H9 (cell line): ENCODE results near the gene DIPK1B. TPM values are rescaled to one million over a fixed set of nuclear protein-coding genes. Genes with fewer than 3 reads are reported as not detected.

Experiments
- DNase-seq: peaks from one replicate; pipeline ENCODE4 v3.0.0-alpha.2; 2017
- H2AFZ ChIP-seq: one replicate; pipeline ENCODE4 v1.6.1; 2013; ENCODE audit warnings: mild to moderate bottlenecking, low read length, control low read depth, moderate library complexity
- H2AK5ac ChIP-seq: 2 replicates; pipeline ENCODE4 v1.6.1; 2013; ENCODE audit warnings: low read length, control low read depth, mixed read lengths; ENCODE audit not compliant: insufficient read length
- H2BK120ac ChIP-seq: one replicate; pipeline ENCODE4 v1.6.1; 2013; ENCODE audit warnings: low read depth, mild to moderate bottlenecking, low read length, control low read depth, inconsistent platforms; ENCODE audit not compliant: poor library complexity, severe bottlenecking
- H2BK12ac ChIP-seq: 2 replicates; pipeline ENCODE4 v1.6.1; 2013; ENCODE audit warnings: low read length, control low read depth, mixed read lengths, low read depth; ENCODE audit not compliant: insufficient read length
- H2BK15ac ChIP-seq: 2 replicates; pipeline ENCODE4 v1.6.1; 2013; ENCODE audit warnings: low read depth, low read length, control low read depth
- H2BK20ac ChIP-seq: one replicate; pipeline ENCODE4 v1.6.1; 2013; ENCODE audit warnings: low read depth, mild to moderate bottlenecking, low read length, control low read depth, inconsistent platforms; ENCODE audit not compliant: poor library complexity, severe bottlenecking
- H2BK5ac ChIP-seq: 2 replicates; pipeline ENCODE4 v1.6.1; 2013; ENCODE audit warnings: low read length, control low read depth, mixed read lengths; ENCODE audit not compliant: insufficient read length
- H3K14ac ChIP-seq: 2 replicates; pipeline ENCODE4 v1.6.1; 2013; ENCODE audit warnings: low read length, control low read depth; ENCODE audit not compliant: insufficient read depth
- H3K18ac ChIP-seq: 2 replicates; pipeline ENCODE4 v1.6.1; 2013; ENCODE audit warnings: low read depth, mild to moderate bottlenecking, mixed read lengths, low read length, control low read depth; ENCODE audit not compliant: insufficient read length
- H3K23ac ChIP-seq: 2 replicates; pipeline ENCODE4 v1.6.1; 2013; ENCODE audit warnings: low read length, control low read depth, mixed read lengths, low read depth; ENCODE audit not compliant: insufficient read length
- H3K23me2 ChIP-seq: 2 replicates; pipeline ENCODE4 v1.6.1; 2013; ENCODE audit warnings: low read depth, mild to moderate bottlenecking, mixed read lengths, low read length, control low read depth; ENCODE audit not compliant: insufficient read length, poor library complexity, severe bottlenecking
- H3K27ac ChIP-seq: 2 replicates; pipeline ENCODE4 v1.5.1; 2013; ENCODE audit warnings: low read length, control low read depth, mixed read lengths, low read depth; ENCODE audit not compliant: insufficient read length
- H3K27me3 ChIP-seq: 2 replicates; pipeline ENCODE4 v1.6.1; 2013; ENCODE audit warnings: low read length, control low read depth, inconsistent platforms; ENCODE audit not compliant: insufficient read depth
- H3K4ac ChIP-seq: 2 replicates; pipeline ENCODE4 v1.6.1; 2013; ENCODE audit warnings: low read depth, mild to moderate bottlenecking, control low read depth, inconsistent platforms, low read length, moderate library complexity
- H3K4me1 ChIP-seq: 2 replicates; pipeline ENCODE4 v1.6.1; 2013; ENCODE audit warnings: low read length, control low read depth, inconsistent platforms; ENCODE audit not compliant: insufficient read depth
- H3K4me2 ChIP-seq: 2 replicates; pipeline ENCODE4 v1.6.1; 2013; ENCODE audit warnings: low read length, control low read depth, mixed read lengths; ENCODE audit not compliant: insufficient read length, insufficient read depth
- H3K56ac ChIP-seq: 2 replicates; pipeline ENCODE4 v1.6.1; 2013; ENCODE audit warnings: low read depth, mild to moderate bottlenecking, mixed read lengths, low read length, control low read depth; ENCODE audit not compliant: insufficient read length
- H3K79me1 ChIP-seq: 2 replicates; pipeline ENCODE4 v1.6.1; 2013; ENCODE audit warnings: low read depth, mild to moderate bottlenecking, moderate library complexity, low read length, control low read depth, inconsistent platforms; ENCODE audit not compliant: insufficient read depth, poor library complexity, severe bottlenecking
- H3K79me2 ChIP-seq: 2 replicates; pipeline ENCODE4 v1.6.1; 2013; ENCODE audit warnings: low read length, control low read depth, inconsistent platforms; ENCODE audit not compliant: insufficient read depth
- H3K9ac ChIP-seq: 2 replicates; pipeline ENCODE4 v1.6.1; 2013; ENCODE audit warnings: low read length, control low read depth, mixed read lengths; ENCODE audit not compliant: insufficient read length; ENCODE audit errors: extremely low read depth
- H3K9me3 ChIP-seq: one replicate; pipeline ENCODE4 v1.6.1; 2013; ENCODE audit warnings: low read depth, low read length, inconsistent platforms; ENCODE audit not compliant: control insufficient read depth
- H3T11ph ChIP-seq: one replicate; pipeline ENCODE4 v1.6.1; 2013; ENCODE audit warnings: mild to moderate bottlenecking, low read length, control low read depth, inconsistent platforms
- H4K20me1 ChIP-seq: one replicate; pipeline ENCODE4 v1.6.1; 2013; ENCODE audit not compliant: control insufficient read depth, insufficient read length, insufficient read depth
- H4K5ac ChIP-seq: 2 replicates; pipeline ENCODE4 v1.6.1; 2013; ENCODE audit warnings: low read depth, mild to moderate bottlenecking, mixed read lengths, low read length, control low read depth; ENCODE audit not compliant: insufficient read length
- H4K8ac ChIP-seq: replicated peaks from 2 replicates; pipeline ENCODE4 v1.6.1; 2013; ENCODE audit warnings: low read length, control low read depth, mixed read lengths, low read depth; ENCODE audit not compliant: insufficient read length
- H4K91ac ChIP-seq: 2 replicates; pipeline ENCODE4 v1.6.1; 2013; ENCODE audit warnings: low read depth, mild to moderate bottlenecking, moderate library complexity, mixed read lengths, low read length, control low read depth; ENCODE audit not compliant: insufficient read length
- H3K27ac Mint-ChIP-seq, 3 experiments: 2 replicates in 2 of 3; 3 replicates in 1 of 3; pipeline ENCODE4 v1.8.0; 2020 to 2021; ENCODE audit warnings: mixed read lengths in 3 of 3, mild to moderate bottlenecking in 1 of 3, moderate library complexity in 1 of 3
- H3K27me3 Mint-ChIP-seq: 2 replicates; pipeline ENCODE4 v1.8.0; 2021; ENCODE audit warnings: low read depth, mild to moderate bottlenecking, moderate library complexity, mixed read lengths
- H3K36me3 Mint-ChIP-seq, 3 experiments: 2 replicates in 2 of 3; 3 replicates in 1 of 3; pipeline ENCODE4 v1.8.0; 2020 to 2021; ENCODE audit warnings: low read depth in 3 of 3, mixed read lengths in 3 of 3; ENCODE audit not compliant: insufficient read depth in 1 of 3
- H3K4me1 Mint-ChIP-seq, 2 experiments: 2 replicates each; pipeline ENCODE4 v1.8.0; 2020; ENCODE audit warnings: mixed read lengths in 2 of 2
- H3K4me3 Mint-ChIP-seq, 2 experiments: 2 replicates in 1 of 2; 3 replicates in 1 of 2; pipeline ENCODE4 v1.8.0; 2020 to 2021; ENCODE audit warnings: mild to moderate bottlenecking in 2 of 2, mixed read lengths in 2 of 2, moderate library complexity in 1 of 2
- H3K9me3 Mint-ChIP-seq, 2 experiments: 2 replicates in 1 of 2; 3 replicates in 1 of 2; pipeline ENCODE4 v1.8.0; 2020; ENCODE audit warnings: mild to moderate bottlenecking in 2 of 2, mixed read lengths in 2 of 2, moderate library complexity in 1 of 2
- CTCF ChIP-seq: fragments of 200-600 bp; sonication (generic); conservative IDR thresholded peaks from 3 replicates; pipeline ENCODE4 v1.8.0; 2021; ENCODE audit warnings: antibody characterized with exemption, mild to moderate bottlenecking
- WGBS: extraction: QIAGEN DNeasy Blood & Tissue Kit; methylation state at CpG from one replicate; pipeline ENCODE4 v1.1.7; 2013; ENCODE audit warnings: missing lambda C conversion rate, low lambda C conversion rate, mixed read lengths; ENCODE audit not compliant: insufficient read length; ENCODE audit errors: extremely low coverage; 5-methylcytosine and 5-hydroxymethylcytosine counted together
- total RNA-seq: library from RNA; stranded (reverse); gene quantifications from 2 replicates; pipeline ENCODE4 v1.2.1, GENCODE V29; 2021

DIPK1B gene
- total RNA-seq, 1 experiment from 2014 or later, result 40.3 TPM

DNA sequence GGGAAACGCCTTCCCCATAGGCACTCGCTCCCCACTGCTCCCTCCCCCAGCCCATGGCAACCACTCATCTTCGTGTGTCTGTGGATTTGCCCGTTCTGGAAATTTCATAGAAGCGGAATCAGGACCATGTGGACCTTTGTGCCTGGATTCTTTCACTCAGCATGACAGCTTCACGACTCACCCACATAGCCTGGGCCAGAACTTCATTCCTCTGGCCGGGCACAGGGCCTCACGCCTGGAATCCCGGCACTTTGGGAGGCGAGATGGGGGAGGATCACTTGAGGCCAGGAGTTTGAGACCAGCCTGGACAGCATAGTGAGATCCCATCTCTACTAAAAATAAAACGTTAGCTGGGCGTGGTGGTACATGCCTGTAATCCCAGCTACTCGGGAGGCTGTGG lies 12.1 kb upstream of the DIPK1B start:
- Mint-ChIP-seq H3K36me3 (no peaks in the 10 kb centered on the region), H3K27me3 (peaks cover 39% of the 10 kb centered on the region), H3K27ac (no peak overlapping the region), H3K4me1 (peaks cover 7 to 17% of the 10 kb centered on the region in 2 experiments), H3K9me3 (no peaks in the 10 kb centered on the region; a peak in 1 of 5 replicates), H3K4me3 (no peak overlapping the region)
- Histone ChIP-seq H3K18ac (no peak overlapping the region), H3K14ac (no peak overlapping the region), H2BK20ac (no peak overlapping the region), H3K4me1 (no peaks in the 10 kb centered on the region), H2AFZ (no peak overlapping the region), H4K91ac (no peak overlapping the region), H2BK120ac (no peak overlapping the region), H3K9ac (no peak overlapping the region), H3K23ac (no peak overlapping the region), H4K5ac (no peak overlapping the region), H3K4ac (no peak overlapping the region), H3K27ac (no peak overlapping the region), H2AK5ac (no peak overlapping the region), H2BK5ac (no peak overlapping the region), H3K4me2 (no peak overlapping the region), H3K79me2 (no peaks in the 10 kb centered on the region), H3K56ac (no peak overlapping the region), H4K8ac (no peak overlapping the region), H3T11ph (no peak overlapping the region), H3K23me2 (no peaks in the 10 kb centered on the region), H3K9me3 (no peaks in the 10 kb centered on the region), H3K27me3 (no peaks in the 10 kb centered on the region), H2BK12ac (no peak overlapping the region), H2BK15ac (no peak overlapping the region), H3K79me1 (no peaks in the 10 kb centered on the region), H4K20me1 (no peaks in the 10 kb centered on the region)
- WGBS, result no CpG with 5 or more reads among the region's 13 CpGs
- TF ChIP-seq CTCF, result no peak
- no peak for DNase-seq
